CD4-positive, alpha-beta memory T cell (primary cell): ENCODE data around the gene EMC1. TPM values are rescaled to one million over a fixed set of nuclear protein-coding genes. Genes with fewer than 3 reads are reported as not detected.
"Not testable (repeated sequence)": the region's sequence is repeated elsewhere in the genome, so short reads cannot be mapped to it uniquely, and the experiment has no call there.

Experiments
- CTCF ChIA-PET: fragments of 350-600 bp; sonication (Branson Sonifier 250); formaldehyde crosslinking; loops from one replicate; lab custom pipeline; 2021; ENCODE audit warnings: inconsistent platforms; ENCODE audit not compliant: partially characterized antibody; lab: Charles Lee
- POLR2A ChIA-PET: fragments of 350-600 bp; sonication (Branson Sonifier 250); formaldehyde crosslinking; loops from one replicate; lab custom pipeline; 2021; ENCODE audit not compliant: partially characterized antibody; lab: Charles Lee
- DNase-seq, 5 donors: peaks; one replicate each; pipeline versions ENCODE4 v3.0.0 to v3.0.0-alpha.2; 2020 to 2022; ENCODE audit warnings: mixed read lengths in 1 of 5
- H3K27ac ChIP-seq: one replicate; pipeline ENCODE4 v1.7.0; 2013; ENCODE audit warnings: low read depth, low read length
- H3K27me3 ChIP-seq: 2 replicates; pipeline ENCODE4 v1.7.0; 2013; ENCODE audit warnings: mild to moderate bottlenecking, low read length, moderate library complexity; ENCODE audit not compliant: insufficient read depth
- H3K36me3 ChIP-seq: 2 replicates; pipeline ENCODE4 v1.7.0; 2013; ENCODE audit warnings: mild to moderate bottlenecking, low read length, moderate library complexity; ENCODE audit not compliant: insufficient read depth
- H3K4me1 ChIP-seq: 2 replicates; pipeline ENCODE4 v1.7.0; 2013; ENCODE audit warnings: mild to moderate bottlenecking, low read length, moderate library complexity; ENCODE audit not compliant: insufficient read depth
- H3K4me3 ChIP-seq, 2 donors: one replicate each; pipeline ENCODE4 v1.7.0; 2013; ENCODE audit warnings: low read length in 2 of 2, mild to moderate bottlenecking in 1 of 2
- H3K9me3 ChIP-seq, 2 donors: one replicate each; pipeline ENCODE4 v1.7.0; 2013; ENCODE audit warnings: low read length in 2 of 2, control low read depth in 1 of 2; ENCODE audit not compliant: control insufficient read depth in 1 of 2
- H3K27ac Mint-ChIP-seq, 7 donors: one replicate each; pipeline ENCODE4 v1.8.0; 2020 to 2021; ENCODE audit warnings: mixed read lengths in 7 of 7, mild to moderate bottlenecking in 6 of 7, inconsistent platforms in 3 of 7, moderate library complexity in 3 of 7
- H3K27me3 Mint-ChIP-seq, 2 donors: one replicate each; pipeline ENCODE4 v1.8.0; 2020 to 2021; ENCODE audit warnings: mixed read lengths in 2 of 2
- H3K36me3 Mint-ChIP-seq, 2 donors: one replicate each; pipeline ENCODE4 v1.8.0; 2020 to 2021; ENCODE audit warnings: mixed read lengths in 2 of 2, inconsistent platforms in 1 of 2, mild to moderate bottlenecking in 1 of 2
- H3K4me1 Mint-ChIP-seq, 4 donors: one replicate each; pipeline ENCODE4 v1.8.0; 2020 to 2021; ENCODE audit warnings: mixed read lengths in 4 of 4, mild to moderate bottlenecking in 1 of 4
- H3K4me3 Mint-ChIP-seq, 8 donors: one replicate each; pipeline ENCODE4 v1.8.0; 2020 to 2021; ENCODE audit warnings: mixed read lengths in 8 of 8, mild to moderate bottlenecking in 7 of 8, moderate library complexity in 6 of 8, inconsistent platforms in 3 of 8
- H3K9me3 Mint-ChIP-seq, 8 donors: one replicate each; pipeline ENCODE4 v1.8.0; 2020 to 2021; ENCODE audit warnings: mixed read lengths in 8 of 8, mild to moderate bottlenecking in 5 of 8, inconsistent platforms in 3 of 8, moderate library complexity in 1 of 8
- intact Hi-C: fragments of 100-400 bp; cut with micrococcal nuclease; formaldehyde crosslinking; loops from one replicate; pipeline ENCODE4 v1.15.1; 2023
- polyA plus RNA-seq, 2 donors: library from polyadenylated mRNA; unstranded; fragments of 300-500 nt; fragmentation: Illumina TruSeq; gene quantifications; one replicate each; pipeline ENCODE4 v1.2.3, GENCODE V29; 2021
- total RNA-seq, 2 experiments: library from RNA; stranded (reverse); gene quantifications; one replicate each; pipeline ENCODE4 v1.2.3, GENCODE V29; 2021

Gene EMC1
- total and polyA plus RNA-seq, 4 experiments from 2014 or later = 21.2 to 35.3 (median 29.5) TPM

- H3K9me3 ChIP-seq, DNase-seq, H3K9me3 Mint-ChIP-seq, POLR2A ChIA-PET, H3K4me3 Mint-ChIP-seq, H3K36me3 Mint-ChIP-seq, H3K27me3 Mint-ChIP-seq, H3K36me3 ChIP-seq, H3K4me1 ChIP-seq, H3K4me3 ChIP-seq, H3K4me1 Mint-ChIP-seq, CTCF ChIA-PET, H3K27ac ChIP-seq, H3K27ac Mint-ChIP-seq, H3K27me3 ChIP-seq, intact Hi-C loops: not testable (repeated sequence)
These were observed 34.5 kb upstream of the EMC1 start for GRCh38 chr1:19285807-19286206.

- H3K9me3 Mint-ChIP-seq, H3K27ac ChIP-seq, H3K27me3 ChIP-seq, POLR2A ChIA-PET, H3K4me1 ChIP-seq, H3K36me3 ChIP-seq, H3K4me1 Mint-ChIP-seq, H3K9me3 ChIP-seq, H3K4me3 ChIP-seq, DNase-seq, H3K36me3 Mint-ChIP-seq, H3K27ac Mint-ChIP-seq, H3K27me3 Mint-ChIP-seq, intact Hi-C loops, H3K4me3 Mint-ChIP-seq, CTCF ChIA-PET: not testable (repeated sequence)
These were observed 34.0 kb upstream of the EMC1 start for GRCh38 chr1:19285366-19285765.

GRCh38 chr1:19284881-19285280, 33.6 kb upstream of the EMC1 start:
- no peak overlapping the region for H3K4me3 Mint-ChIP-seq
- no peak overlapping the region for H3K27ac Mint-ChIP-seq
- ChIA-PET POLR2A (no interaction called here), CTCF (no interaction called here)
- H3K27me3 Mint-ChIP-seq = peaks cover 0 to 4% of the 10 kb centered on the region in 2 donors
- H3K36me3 Mint-ChIP-seq = peaks cover 0 to 2% of the 10 kb centered on the region in 2 donors
- H3K27ac ChIP-seq = no peak overlapping the region
- no peaks in the 10 kb centered on the region for H3K9me3 Mint-ChIP-seq
- no peaks in the 10 kb centered on the region for H3K27me3 ChIP-seq
- DNase-seq = no peak
- no peaks in the 10 kb centered on the region for H3K9me3 ChIP-seq
- H3K36me3 ChIP-seq = no peaks in the 10 kb centered on the region
- intact Hi-C loops = no loop called here
- H3K4me1 Mint-ChIP-seq = peaks cover 0 to 10% (median 1%) of the 10 kb centered on the region in 4 donors
- H3K4me3 ChIP-seq = no peak overlapping the region
- peaks cover 6% of the 10 kb centered on the region for H3K4me1 ChIP-seq

- no peaks in the 10 kb centered on the region for H3K27me3 ChIP-seq
- no peak overlapping the region for H3K27ac Mint-ChIP-seq
- no peak for DNase-seq
- peaks cover 2% of the 10 kb centered on the region for H3K4me1 ChIP-seq
- no peaks in the 10 kb centered on the region for H3K9me3 Mint-ChIP-seq
- H3K36me3 Mint-ChIP-seq = peaks cover 0 to 2% of the 10 kb centered on the region in 2 donors
- no peaks in the 10 kb centered on the region for H3K9me3 ChIP-seq
- H3K27ac ChIP-seq = no peak overlapping the region
- CTCF ChIA-PET = no interaction called here
- intact Hi-C loops = no loop called here
- H3K36me3 ChIP-seq = no peaks in the 10 kb centered on the region
- peaks cover 0 to 4% of the 10 kb centered on the region in 2 donors for H3K27me3 Mint-ChIP-seq
- POLR2A ChIA-PET = no interaction called here
- H3K4me3 Mint-ChIP-seq = no peak overlapping the region
- H3K4me3 ChIP-seq = no peak overlapping the region
- peaks cover 0 to 5% (median 0%) of the 10 kb centered on the region in 4 donors for H3K4me1 Mint-ChIP-seq
These were observed 32.6 kb upstream of the EMC1 start for GRCh38 chr1:19283891-19284290.

- Histone ChIP-seq H3K4me1 (no peaks in the 10 kb centered on the region), H3K27me3 (no peaks in the 10 kb centered on the region), H3K9me3 (no peaks in the 10 kb centered on the region), H3K4me3 (no peak overlapping the region), H3K27ac (no peak overlapping the region), H3K36me3 (no peaks in the 10 kb centered on the region)
- POLR2A ChIA-PET = no interaction called here
- Mint-ChIP-seq H3K27ac (no peak overlapping the region), H3K4me3 (no peak overlapping the region), H3K9me3 (peaks cover 0 to 16% (median 5%) of the 10 kb centered on the region in 8 donors), H3K27me3 (peaks cover 8 to 11% of the 10 kb centered on the region in 2 donors), H3K4me1 (peaks cover 0 to 6% (median 1%) of the 10 kb centered on the region in 4 donors), H3K36me3 (peaks cover 1 to 8% of the 10 kb centered on the region in 2 donors)
- no peak for DNase-seq
- CTCF ChIA-PET = no interaction called here
- intact Hi-C loops = no loop called here
These were observed 23.3 kb upstream of the EMC1 start for GRCh38 chr1:19274636-19275035.

GRCh38 chr1:19273844-19274531, 22.7 kb upstream of the EMC1 start:
- POLR2A ChIA-PET, H3K36me3 ChIP-seq, H3K27me3 ChIP-seq, H3K9me3 ChIP-seq, DNase-seq, H3K4me3 ChIP-seq, H3K27ac ChIP-seq, H3K27ac Mint-ChIP-seq, H3K4me3 Mint-ChIP-seq, H3K36me3 Mint-ChIP-seq, H3K4me1 Mint-ChIP-seq, intact Hi-C loops, CTCF ChIA-PET, H3K4me1 ChIP-seq: not testable (repeated sequence)
- peaks cover 8 to 11% of the 10 kb centered on the region in 2 donors for H3K27me3 Mint-ChIP-seq
- peaks cover 0 to 16% (median 5%) of the 10 kb centered on the region in 8 donors for H3K9me3 Mint-ChIP-seq

- no peaks in the 10 kb centered on the region for H3K9me3 ChIP-seq
- Mint-ChIP-seq H3K4me1 (peaks cover 0 to 6% (median 1%) of the 10 kb centered on the region in 4 donors), H3K27ac (no peak overlapping the region), H3K27me3 (peaks cover 8 to 11% of the 10 kb centered on the region in 2 donors), H3K36me3 (peaks cover 1 to 8% of the 10 kb centered on the region in 2 donors), H3K4me3 (peak overlapping the region in 4 of 8 donors; percentile 2 to 32 (median 6)), H3K9me3 (peaks cover 0 to 16% (median 5%) of the 10 kb centered on the region in 8 donors)
- ChIA-PET POLR2A (no interaction called here), CTCF (no interaction called here)
- no peak overlapping the region for H3K27ac ChIP-seq
- no peak for DNase-seq
- no peaks in the 10 kb centered on the region for H3K4me1 ChIP-seq
- H3K36me3 ChIP-seq = no peaks in the 10 kb centered on the region
- no peak overlapping the region for H3K4me3 ChIP-seq
- intact Hi-C loops = no loop called here
- no peaks in the 10 kb centered on the region for H3K27me3 ChIP-seq
These were observed 22.0 kb upstream of the EMC1 start for GRCh38 chr1:19273106-19273843.
